GM18873 (cell line): ENCODE measurements around the gene DNAJC5.
"Not testable (repeated sequence)": the region's sequence is repeated elsewhere in the genome, so short reads cannot be mapped to it uniquely, and the experiment has no call there.

Source experiments
- ATAC-seq: cut with Tn5 transposase; IDR thresholded peaks from one replicate; pipeline ENCODE4 v1.9.1; 2021; ENCODE audit warnings: mild to moderate bottlenecking, moderate library complexity, moderate number of reproducible peaks; ENCODE audit not compliant: unreplicated experiment, low FRiP score

DNAJC5 gene

DNA sequence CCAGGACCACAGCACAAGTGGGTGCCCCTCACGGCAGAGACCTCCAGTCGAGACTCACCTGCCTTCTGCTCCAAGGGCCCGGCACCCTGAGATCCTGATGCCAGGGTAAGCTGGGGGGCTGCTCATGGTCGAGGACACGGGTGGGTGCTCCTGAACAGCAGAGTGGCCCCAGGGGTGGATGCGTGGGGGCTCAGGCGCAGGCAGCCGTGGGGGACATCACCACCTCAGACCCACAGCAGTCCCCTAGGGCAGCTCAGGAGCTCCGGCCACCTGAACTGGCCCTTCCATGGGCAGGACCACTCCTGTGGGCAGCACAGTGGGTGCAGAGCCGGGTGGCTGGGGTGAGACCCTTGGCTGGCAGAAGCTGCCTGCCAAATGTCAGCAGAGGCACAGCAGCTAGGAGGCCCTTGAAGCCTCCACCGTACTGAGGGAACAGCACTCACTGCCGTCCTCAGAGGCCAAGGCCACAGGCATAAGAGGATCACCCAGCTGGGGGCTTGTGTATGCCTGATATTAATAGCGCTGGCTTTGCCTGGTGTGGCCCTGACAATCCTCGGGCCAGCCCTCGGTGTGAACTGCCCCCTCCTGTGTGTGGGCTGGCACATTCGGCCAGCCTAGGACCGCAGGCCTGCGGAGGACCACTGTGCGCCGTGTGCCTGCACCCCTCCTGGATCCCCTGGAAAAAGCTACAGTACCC is 55.9 kb downstream of the DNAJC5 start:
- ATAC-seq: no peak

GRCh38 chr20:63951398-63952209 is 56.7 kb downstream of the DNAJC5 start:
- ATAC-seq: no peak

DNA sequence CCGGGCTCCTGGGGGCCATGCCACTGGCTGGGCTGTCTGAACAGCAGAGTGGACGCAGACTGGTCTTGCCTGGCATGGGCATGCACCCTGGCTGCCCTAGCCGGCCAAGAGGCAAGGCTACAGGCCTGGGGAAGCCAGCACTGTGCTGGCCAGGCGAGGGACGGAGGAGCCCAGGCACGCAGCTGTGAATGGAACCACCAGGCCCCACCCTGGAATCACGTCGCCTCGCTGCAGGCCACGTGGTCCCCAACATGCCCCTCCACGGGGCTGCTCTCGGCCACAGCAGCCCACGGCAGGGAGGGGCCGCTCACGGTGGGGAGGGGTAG is 57.2 kb downstream of the DNAJC5 start:
- ATAC-seq: no peak

- ATAC-seq: no peak
These were observed 57.8 kb downstream of the DNAJC5 start for GRCh38 chr20:63952769-63953168.

GRCh38 chr20:63953764-63954429 is 59.0 kb downstream of the DNAJC5 start:
- ATAC-seq: no peak

DNA sequence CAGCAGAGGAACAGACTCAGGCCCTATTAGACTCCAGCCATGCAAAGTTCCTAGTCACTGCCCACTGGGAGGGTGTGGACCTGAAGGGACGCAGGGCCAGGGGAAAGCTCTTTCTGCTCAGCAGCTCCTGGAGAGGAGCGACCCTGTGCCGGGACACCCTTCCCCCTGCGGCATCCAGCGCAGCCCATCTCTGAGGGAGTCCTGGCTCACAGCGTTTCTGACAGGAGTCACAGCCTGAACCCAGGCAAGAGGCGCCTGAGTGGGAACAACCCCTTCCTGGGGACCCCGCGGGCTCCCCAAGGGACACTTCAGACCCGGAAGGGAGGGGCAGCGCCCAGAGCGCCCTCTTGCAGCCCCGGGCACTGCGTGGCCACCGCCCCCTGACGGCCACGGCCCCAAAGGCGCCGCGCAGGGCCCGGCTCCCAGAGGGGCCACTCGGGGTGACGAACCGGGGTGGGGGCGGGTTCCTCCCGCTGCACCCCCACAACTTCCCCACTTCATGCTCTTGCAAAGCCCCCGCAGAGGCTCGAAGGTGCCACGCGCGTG is 60.4 kb downstream of the DNAJC5 start:
- no peak for ATAC-seq

DNA sequence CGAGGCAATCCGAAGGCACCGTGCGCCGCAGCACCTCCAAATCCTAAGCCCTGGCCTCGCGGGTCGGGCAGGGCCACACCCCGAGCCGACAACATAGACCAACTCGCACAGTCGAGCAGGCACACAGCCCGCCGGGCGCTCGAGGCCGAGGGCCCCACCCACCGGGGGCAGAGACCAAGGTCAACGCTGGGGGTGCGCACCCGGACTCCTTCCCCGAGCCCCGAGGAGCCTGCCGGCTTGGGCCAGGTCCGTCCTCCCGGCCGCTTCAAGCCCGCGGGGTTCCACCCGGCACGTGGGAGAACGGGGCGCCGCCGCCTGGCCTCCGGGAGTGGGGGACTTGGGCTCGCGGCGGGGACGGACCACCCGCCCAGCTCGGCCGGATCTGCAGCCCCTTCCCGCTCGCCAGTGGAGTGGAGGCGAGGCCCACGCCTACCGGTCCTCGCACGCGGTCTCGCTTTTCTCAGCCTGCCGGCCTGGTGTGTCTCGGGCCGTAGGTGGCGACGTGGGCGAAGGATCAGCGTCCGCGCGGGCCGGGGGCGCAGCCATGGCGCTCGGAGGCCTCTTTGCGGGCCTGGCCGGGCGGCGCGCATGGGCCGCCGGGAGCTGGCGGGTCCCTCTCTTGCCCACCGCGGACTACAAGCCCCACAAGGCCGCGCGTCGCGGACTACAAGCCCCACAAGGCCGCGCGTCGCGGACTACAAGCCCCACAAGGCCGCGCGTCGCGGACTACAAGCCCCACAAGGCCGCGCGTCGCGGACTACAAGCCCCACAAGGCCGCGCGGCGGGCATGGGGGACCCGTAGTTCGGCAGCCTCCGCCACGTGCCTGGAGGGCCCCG is 61.1 kb downstream of the DNAJC5 start, which contains the start of gene UCKL1:
Gene UCKL1 (minus strand): TSS at position 590 of the 837 bp plus-strand sequence. CDS start 44 bp downstream, at position 546.
- peak; percentile 54 for ATAC-seq

- ATAC-seq: no peak
These were observed 61.7 kb downstream of the DNAJC5 start for GRCh38 chr20:63956664-63957003.

GRCh38 chr20:63957004-63957689 is 62.2 kb downstream of the DNAJC5 start:
- no peak for ATAC-seq

- no peak for ATAC-seq
These were observed 62.9 kb downstream of the DNAJC5 start for GRCh38 chr20:63957690-63958441.

DNA sequence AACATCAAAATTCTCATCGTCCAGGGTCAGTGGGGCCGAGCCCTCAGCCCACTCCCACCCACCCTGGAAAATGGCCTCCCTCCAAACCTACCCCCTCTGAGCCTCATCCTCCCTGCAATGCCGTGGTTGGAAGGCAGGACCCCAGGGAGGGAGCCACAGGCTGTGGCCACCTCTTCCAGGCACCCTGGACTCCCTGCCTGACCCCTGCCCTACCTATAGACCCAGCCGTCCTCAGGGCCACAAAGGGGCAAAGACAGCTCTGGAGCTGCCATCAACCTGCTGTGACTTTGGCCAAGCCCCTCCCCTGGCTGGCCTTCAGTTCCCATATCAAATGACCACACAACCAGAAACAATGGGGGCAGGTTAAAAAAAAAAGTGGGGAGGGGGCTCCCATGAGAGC is 63.5 kb downstream of the DNAJC5 start:
- no peak for ATAC-seq

- no peak for ATAC-seq
These were observed 64.2 kb downstream of the DNAJC5 start for GRCh38 chr20:63958964-63959698.

GRCh38 chr20:63959699-63960075 is 64.8 kb downstream of the DNAJC5 start:
- ATAC-seq: no peak

- ATAC-seq: not testable (repeated sequence)
These were observed 66.0 kb downstream of the DNAJC5 start for GRCh38 chr20:63960654-63961621.

DNA sequence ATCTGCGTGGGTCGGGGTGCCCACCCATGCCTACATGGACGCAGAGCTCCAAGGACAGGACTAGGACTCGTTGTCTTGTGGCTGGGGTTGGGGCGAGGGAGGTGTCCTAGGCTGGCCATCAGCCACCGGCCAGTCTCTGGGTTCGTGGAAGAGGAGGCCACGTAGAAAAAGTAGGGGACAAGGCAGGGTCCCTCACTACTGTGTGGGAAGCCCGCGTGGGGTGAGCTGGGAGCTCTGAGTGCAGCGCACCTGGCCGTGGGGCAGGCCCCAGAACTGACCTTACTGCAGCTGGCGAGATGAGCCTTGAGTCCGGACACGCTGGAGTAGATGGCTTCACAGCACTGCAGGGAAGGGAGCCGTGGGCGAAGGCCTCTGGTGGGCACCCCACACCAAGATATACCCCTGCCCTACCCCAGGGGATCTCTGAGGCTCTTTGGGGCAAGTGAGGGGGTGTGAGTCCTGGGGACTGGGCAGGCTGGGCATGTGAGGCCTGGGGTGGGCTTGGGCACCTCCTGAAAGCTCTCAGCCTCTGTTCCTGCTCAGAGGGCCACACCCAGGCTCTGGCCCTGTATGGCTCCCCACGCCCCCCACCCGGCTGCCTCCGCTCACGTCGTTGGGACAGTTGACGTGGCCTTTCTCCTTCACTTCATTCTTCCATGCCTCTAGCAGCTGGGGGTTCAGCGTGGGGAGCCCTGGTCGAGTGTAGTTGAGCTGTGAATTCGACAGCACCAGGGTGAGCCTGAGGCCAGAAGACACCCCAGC is 66.9 kb downstream of the DNAJC5 start:
- no peak for ATAC-seq
